HG03460 (cell line): ENCODE data around the gene KRTAP21-1.
"Not testable (repeated sequence)": the region's sequence is repeated elsewhere in the genome, so short reads cannot be mapped to it uniquely, and the experiment has no call there.

Experiments
- ATAC-seq: cut with Tn5 transposase; IDR thresholded peaks from one replicate; pipeline ENCODE4 v1.9.1; 2021; ENCODE audit not compliant: unreplicated experiment

KRTAP21-1 gene

GRCh38 chr21:30755328-30755727 lies at the start of gene KRTAP21-1:
KRTAP21-1 (minus strand) TSS chr21:30755428; CDS start chr21:30755378, 50 bp downstream.
- ATAC-seq: not testable (repeated sequence)

- no peak for ATAC-seq
Measured at GRCh38 chr21:30800605-30801004, 45.4 kb upstream of the KRTAP21-1 start.

- no peak for ATAC-seq
Measured at GRCh38 chr21:30793581-30794314, 38.5 kb upstream of the KRTAP21-1 start.

GRCh38 chr21:30779249-30779648 lies 24.0 kb upstream of the KRTAP21-1 start:
- no peak for ATAC-seq

GRCh38 chr21:30769724-30770431 lies 14.7 kb upstream of the KRTAP21-1 start:
- ATAC-seq: no peak

GRCh38 chr21:30760776-30761175 lies 5.5 kb upstream of the KRTAP21-1 start:
- ATAC-seq: no peak

GRCh38 chr21:30758306-30758705 lies 3.1 kb upstream of the KRTAP21-1 start:
- ATAC-seq: no peak

- ATAC-seq: no peak
Measured at GRCh38 chr21:30747159-30747558, 8.1 kb downstream of the KRTAP21-1 start, which contains the start of gene KRTAP21-2. KRTAP21-2 (minus strand) TSS chr21:30747259; CDS start chr21:30747202, 57 bp downstream.

GRCh38 chr21:30740462-30740861 lies 14.8 kb downstream of the KRTAP21-1 start:
- no peak for ATAC-seq

- no peak for ATAC-seq
Measured at GRCh38 chr21:30733026-30733425, 22.2 kb downstream of the KRTAP21-1 start.

GRCh38 chr21:30726726-30727125 lies 28.5 kb downstream of the KRTAP21-1 start:
- ATAC-seq: no peak

GRCh38 chr21:30719401-30719800 lies 35.8 kb downstream of the KRTAP21-1 start:
- no peak for ATAC-seq

GRCh38 chr21:30718239-30718909 lies 36.9 kb downstream of the KRTAP21-1 start, which contains the start of gene KRTAP21-3:
KRTAP21-3 (minus strand) TSS chr21:30718777; CDS start chr21:30718759, 18 bp downstream.
- no peak for ATAC-seq

GRCh38 chr21:30717105-30717504 lies 38.1 kb downstream of the KRTAP21-1 start:
- ATAC-seq: no peak

GRCh38 chr21:30714946-30715345 lies 40.3 kb downstream of the KRTAP21-1 start:
- no peak for ATAC-seq

GRCh38 chr21:30714456-30714855 lies 40.8 kb downstream of the KRTAP21-1 start:
- no peak for ATAC-seq

GRCh38 chr21:30713766-30714165 lies 41.5 kb downstream of the KRTAP21-1 start:
- ATAC-seq: no peak

GRCh38 chr21:30710499-30710898 lies 44.7 kb downstream of the KRTAP21-1 start:
- no peak for ATAC-seq

GRCh38 chr21:30707409-30707808 lies 47.8 kb downstream of the KRTAP21-1 start:
- ATAC-seq: no peak
